A673 (cell line): ENCODE measurements around the gene NFATC2. TPM values are rescaled to one million over a fixed set of nuclear protein-coding genes. Genes with fewer than 3 reads are reported as not detected.

ENCODE experiments used
- BruUV-seq: library from RNA; stranded (reverse); fragments of 400-500 nt; replicated peaks from 2 replicates; lab custom pipeline; 2021; lab: Mats Ljungman, UMichigan
- CTCF ChIA-PET: fragments of 300-600 bp; sonication (Branson Sonifier 250); formaldehyde crosslinking; loops from one replicate; lab custom pipeline; 2022; ENCODE audit warnings: antibody characterized with exemption; lab: Charles Lee
- POLR2A ChIA-PET: fragments of 300-600 bp; sonication (Branson Sonifier 250); formaldehyde crosslinking; loops from one replicate; lab custom pipeline; 2022; ENCODE audit warnings: antibody characterized with exemption; ENCODE audit not compliant: low non-redundant PET; lab: Charles Lee
- DNase-seq: peaks from one replicate; pipeline ENCODE4 v3.0.0-alpha.2; 2015; ENCODE audit warnings: low spot score
- H3K27ac ChIP-seq: fragments of 200-600 bp; sonication (generic); 2 replicates; pipeline ENCODE4 v1.5.1; 2016; ENCODE audit warnings: mixed run types, low read depth, mild to moderate bottlenecking, mixed read lengths, antibody characterized with exemption, low read length; ENCODE audit not compliant: poor library complexity, severe bottlenecking
- H3K27me3 ChIP-seq: fragments of 200-600 bp; sonication (generic); replicated peaks from 2 replicates; pipeline ENCODE4 v1.6.1; 2017; ENCODE audit warnings: mixed run types, low read depth, mild to moderate bottlenecking, mixed read lengths, antibody characterized with exemption, low read length; ENCODE audit not compliant: insufficient read depth, poor library complexity
- H3K36me3 ChIP-seq: fragments of 200-600 bp; sonication (generic); 2 replicates; pipeline ENCODE4 v1.6.1; 2016; ENCODE audit warnings: mixed run types, mild to moderate bottlenecking, mixed read lengths, antibody characterized with exemption, low read length; ENCODE audit not compliant: insufficient read depth, poor library complexity, severe bottlenecking
- H3K4me1 ChIP-seq: fragments of 200-600 bp; sonication (generic); 2 replicates; pipeline ENCODE4 v1.6.1; 2017; ENCODE audit warnings: mixed run types, mild to moderate bottlenecking, mixed read lengths, antibody characterized with exemption, low read length; ENCODE audit not compliant: insufficient read depth, poor library complexity, severe bottlenecking
- H3K4me3 ChIP-seq: fragments of 200-600 bp; sonication (generic); 2 replicates; pipeline ENCODE4 v1.5.1; 2016; ENCODE audit warnings: low read depth, mixed run types, mild to moderate bottlenecking, mixed read lengths, low read length; ENCODE audit not compliant: poor library complexity, severe bottlenecking
- H3K9me3 ChIP-seq: fragments of 200-600 bp; sonication (generic); 2 replicates; pipeline ENCODE4 v1.6.1; 2016; ENCODE audit warnings: mixed run types, low read depth, mild to moderate bottlenecking, mixed read lengths, antibody characterized with exemption, low read length; ENCODE audit not compliant: poor library complexity, severe bottlenecking
- EZH2 ChIP-seq: fragments of 200-600 bp; sonication (generic); IDR thresholded peaks from 2 replicates; pipeline ENCODE4 v1.6.1; 2017; ENCODE audit warnings: borderline replicate concordance, low read depth, mild to moderate bottlenecking, mixed read lengths, antibody characterized with exemption, low read length; ENCODE audit not compliant: poor library complexity, severe bottlenecking
- intact Hi-C: fragments of 100-400 bp; cut with micrococcal nuclease; formaldehyde crosslinking; loops from one replicate; pipeline ENCODE4 v1.10.0; 2022; ENCODE audit not compliant: unreplicated experiment
- total RNA-seq: library from RNA; stranded (reverse); gene quantifications from 2 replicates; pipeline ENCODE4 v1.2.3, GENCODE V29; 2021
- TF ChIP-seq, protein P1 (sequence below): fragments of 300-800, 200-600 bp; sonication (generic); conservative IDR thresholded peaks from 2 replicates; pipeline ENCODE4 v1.5.1; 2017; ENCODE audit warnings: low read depth, mild to moderate bottlenecking, antibody characterized with exemption, low read length, moderate library complexity, mixed read lengths

Gene NFATC2
- total RNA-seq, 1 experiment from 2014 or later: 0.64 TPM

- BruUV-seq: no TSS peak
- DNase-seq: no peak
- Histone ChIP-seq H3K9me3 (peaks cover 12% of the 10 kb centered on the region), H3K4me1 (no peaks in the 10 kb centered on the region), H3K4me3 (no peak overlapping the region), H3K27me3 (no peaks in the 10 kb centered on the region), H3K36me3 (no peaks in the 10 kb centered on the region), H3K27ac (no peak overlapping the region)
- ChIA-PET CTCF (no interaction called here), POLR2A (no interaction called here)
- intact Hi-C loops: no loop called here
- TF ChIP-seq EZH2: no peak
- TF ChIP-seq, protein P1, sequence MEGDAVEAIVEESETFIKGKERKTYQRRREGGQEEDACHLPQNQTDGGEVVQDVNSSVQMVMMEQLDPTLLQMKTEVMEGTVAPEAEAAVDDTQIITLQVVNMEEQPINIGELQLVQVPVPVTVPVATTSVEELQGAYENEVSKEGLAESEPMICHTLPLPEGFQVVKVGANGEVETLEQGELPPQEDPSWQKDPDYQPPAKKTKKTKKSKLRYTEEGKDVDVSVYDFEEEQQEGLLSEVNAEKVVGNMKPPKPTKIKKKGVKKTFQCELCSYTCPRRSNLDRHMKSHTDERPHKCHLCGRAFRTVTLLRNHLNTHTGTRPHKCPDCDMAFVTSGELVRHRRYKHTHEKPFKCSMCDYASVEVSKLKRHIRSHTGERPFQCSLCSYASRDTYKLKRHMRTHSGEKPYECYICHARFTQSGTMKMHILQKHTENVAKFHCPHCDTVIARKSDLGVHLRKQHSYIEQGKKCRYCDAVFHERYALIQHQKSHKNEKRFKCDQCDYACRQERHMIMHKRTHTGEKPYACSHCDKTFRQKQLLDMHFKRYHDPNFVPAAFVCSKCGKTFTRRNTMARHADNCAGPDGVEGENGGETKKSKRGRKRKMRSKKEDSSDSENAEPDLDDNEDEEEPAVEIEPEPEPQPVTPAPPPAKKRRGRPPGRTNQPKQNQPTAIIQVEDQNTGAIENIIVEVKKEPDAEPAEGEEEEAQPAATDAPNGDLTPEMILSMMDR: no peak
These were observed 179.1 kb downstream of the NFATC2 start for GRCh38 chr20:51363378-51363777.

GRCh38 chr20:51362254-51362653, 180.3 kb downstream of the NFATC2 start:
- Histone ChIP-seq H3K27ac (no peak overlapping the region), H3K36me3 (no peaks in the 10 kb centered on the region), H3K4me1 (no peaks in the 10 kb centered on the region), H3K27me3 (no peaks in the 10 kb centered on the region), H3K9me3 (peaks cover 12% of the 10 kb centered on the region), H3K4me3 (no peak overlapping the region)
- DNase-seq: no peak
- BruUV-seq: no TSS peak
- TF ChIP-seq, protein P1: no peak
- TF ChIP-seq EZH2: no peak
- intact Hi-C loops: no loop called here
- ChIA-PET POLR2A (no interaction called here), CTCF (no interaction called here)

DNA sequence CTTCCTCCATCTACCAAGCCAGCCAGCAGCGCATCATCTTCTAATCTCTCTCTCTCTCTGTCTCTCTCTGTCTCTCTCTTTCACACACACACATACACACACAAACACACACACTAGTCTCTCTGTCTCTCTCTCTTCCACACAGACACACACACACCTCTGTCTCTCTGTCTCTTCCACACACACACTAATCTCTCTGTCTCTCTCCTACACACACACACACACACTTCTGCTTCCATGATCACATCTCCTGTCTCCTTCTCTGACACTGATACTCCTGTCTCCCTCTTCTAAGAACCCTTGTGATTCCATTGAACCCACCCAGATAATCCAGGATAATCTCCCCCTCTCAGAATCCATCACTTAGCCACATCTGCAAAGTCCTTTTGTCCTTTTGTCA, 181.3 kb downstream of the NFATC2 start:
- no peak for DNase-seq
- POLR2A ChIA-PET: no interaction called here

More for the DNA sequence above, 181.3 kb downstream of the NFATC2 start:
- Histone ChIP-seq H3K4me3 (no peak overlapping the region), H3K9me3 (peaks cover 12% of the 10 kb centered on the region), H3K27me3 (no peaks in the 10 kb centered on the region), H3K4me1 (no peaks in the 10 kb centered on the region), H3K27ac (no peak overlapping the region), H3K36me3 (no peaks in the 10 kb centered on the region)
- BruUV-seq: no TSS peak
- CTCF ChIA-PET: no interaction called here
- intact Hi-C loops: no loop called here
- TF ChIP-seq, protein P1: no peak
- no peak for TF ChIP-seq EZH2
